GM03348 (cell line): ENCODE data around the gene CD151.

Source experiments
- DNase-seq: peaks from one replicate; pipeline ENCODE4 v3.0.0; 2012; ENCODE audit warnings: low spot score

Gene CD151

GRCh38 chr11:797296-798092, 35.3 kb upstream of the CD151 start:
- peak; percentile 87 for DNase-seq

GRCh38 chr11:798093-798713, 34.5 kb upstream of the CD151 start, which contains the start of gene SLC25A22:
Gene SLC25A22, minus strand, starts transcription at chr11:798281. Its CDS starts 3,275 bp downstream, at chr11:795006.
- peak; percentile 95 for DNase-seq

GRCh38 chr11:799641-800316, 33.0 kb upstream of the CD151 start:
- no peak for DNase-seq

- DNase-seq: no peak
Measured at GRCh38 chr11:800473-800872, 32.3 kb upstream of the CD151 start.

- no peak for DNase-seq
Measured at GRCh38 chr11:801097-801780, 31.5 kb upstream of the CD151 start.

GRCh38 chr11:802018-802617, 30.6 kb upstream of the CD151 start:
- no peak for DNase-seq

- no peak for DNase-seq
Measured at GRCh38 chr11:802693-803466, 29.9 kb upstream of the CD151 start.

- DNase-seq: no peak
Measured at GRCh38 chr11:803467-803742, 29.3 kb upstream of the CD151 start.

GRCh38 chr11:803770-804598, 28.8 kb upstream of the CD151 start:
- no peak for DNase-seq

GRCh38 chr11:804599-804964, 28.2 kb upstream of the CD151 start:
- DNase-seq: no peak

GRCh38 chr11:808427-809286, 24.1 kb upstream of the CD151 start:
- peak; percentile 84 for DNase-seq

GRCh38 chr11:809287-810039, 23.3 kb upstream of the CD151 start, which contains the start of gene RPLP2:
Gene RPLP2, plus strand, starts transcription at chr11:809967. Its CDS starts 268 bp downstream, at chr11:810235.
- DNase-seq: peak; percentile 96

GRCh38 chr11:810040-810567, 22.6 kb upstream of the CD151 start:
- DNase-seq: no peak

GRCh38 chr11:811446-812245, 21.1 kb upstream of the CD151 start:
- DNase-seq: no peak

GRCh38 chr11:812390-812789, 20.4 kb upstream of the CD151 start:
- DNase-seq: no peak

GRCh38 chr11:813072-813455, 19.7 kb upstream of the CD151 start:
- DNase-seq: no peak

GRCh38 chr11:813456-814096, 19.2 kb upstream of the CD151 start:
- no peak for DNase-seq
